ENCODE data around the gene NOL12.

The NOL12 gene

GRCh38 chr22:37675930-37676735 lies 10.0 kb upstream of the NOL12 start:
- Histone ChIP-seq H3K4me3 (ENCODE audit: low read length) (peak overlapping the region; percentile 63; the same call in 1 of the 2 replicates), H3K4me1 (ENCODE audit: insufficient read depth, low read length) (peaks cover 4% of the 10 kb centered on the region; the same call in 1 of the 2 replicates), H3K27ac (ENCODE audit: low read length) (no peak overlapping the region), H3K36me3 (ENCODE audit: insufficient read depth, low read depth, low read length) (no peaks in the 10 kb centered on the region), H3K27me3 (ENCODE audit: insufficient read depth, low read length) (peaks cover 18% of the 10 kb centered on the region; the same call in 1 of the 2 replicates), H3K9ac (ENCODE audit: low read depth, low read length) (peak overlapping the region; percentile 16; the same call in 1 of the 2 replicates), H3K9me3 (ENCODE audit: insufficient read depth, low read depth, low read length) (no peaks in the 10 kb centered on the region)

- peaks cover 18% of the 10 kb centered on the region; the same call in 1 of the 2 replicates for H3K27me3 ChIP-seq (ENCODE audit: insufficient read depth, low read length)
- no peak overlapping the region for H3K27ac ChIP-seq (ENCODE audit: low read length)
- peak overlapping the region; percentile 16; the same call in 1 of the 2 replicates for H3K9ac ChIP-seq (ENCODE audit: low read depth, low read length)
- no peaks in the 10 kb centered on the region for H3K36me3 ChIP-seq (ENCODE audit: insufficient read depth, low read depth, low read length)
- peak overlapping the region; percentile 63 for H3K4me3 ChIP-seq (ENCODE audit: low read length)
- peaks cover 4% of the 10 kb centered on the region; the same call in 1 of the 2 replicates for H3K4me1 ChIP-seq (ENCODE audit: insufficient read depth, low read length)
- H3K9me3 ChIP-seq (ENCODE audit: insufficient read depth, low read depth, low read length) = no peaks in the 10 kb centered on the region
Observed at GRCh38 chr22:37676736-37677492, 9.2 kb upstream of the NOL12 start.

GRCh38 chr22:37677493-37677974 lies 8.6 kb upstream of the NOL12 start:
- Histone ChIP-seq H3K36me3 (ENCODE audit: insufficient read depth, low read depth, low read length) (no peaks in the 10 kb centered on the region), H3K4me1 (ENCODE audit: insufficient read depth, low read length) (peaks cover 4% of the 10 kb centered on the region; the same call in 1 of the 2 replicates), H3K27me3 (ENCODE audit: insufficient read depth, low read length) (peaks cover 18% of the 10 kb centered on the region; the same call in 1 of the 2 replicates), H3K9me3 (ENCODE audit: insufficient read depth, low read depth, low read length) (no peaks in the 10 kb centered on the region), H3K27ac (ENCODE audit: low read length) (no peak overlapping the region), H3K9ac (ENCODE audit: low read depth, low read length) (no peak overlapping the region), H3K4me3 (ENCODE audit: low read length) (peak overlapping the region; percentile 63)

DNA sequence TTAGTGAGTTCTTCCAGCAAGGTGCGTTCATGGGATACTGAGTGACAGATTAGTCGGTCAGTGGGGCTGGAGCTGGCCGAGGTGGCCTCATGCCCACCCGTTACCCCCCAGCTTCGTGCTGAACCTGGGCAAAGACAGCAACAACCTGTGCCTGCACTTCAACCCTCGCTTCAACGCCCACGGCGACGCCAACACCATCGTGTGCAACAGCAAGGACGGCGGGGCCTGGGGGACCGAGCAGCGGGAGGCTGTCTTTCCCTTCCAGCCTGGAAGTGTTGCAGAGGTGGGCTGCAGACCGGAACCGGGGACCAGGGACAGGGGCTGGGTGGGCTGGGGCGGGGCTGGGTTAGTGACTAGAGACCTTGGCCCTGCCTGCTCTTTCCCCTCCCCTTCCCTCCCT lies 7.8 kb upstream of the NOL12 start:
- Histone ChIP-seq H3K4me3 (ENCODE audit: low read length) (no peak overlapping the region), H3K9ac (ENCODE audit: low read depth, low read length) (no peak overlapping the region), H3K27me3 (ENCODE audit: insufficient read depth, low read length) (peaks cover 18% of the 10 kb centered on the region; the same call in 1 of the 2 replicates), H3K27ac (ENCODE audit: low read length) (no peak overlapping the region), H3K4me1 (ENCODE audit: insufficient read depth, low read length) (peaks cover 4% of the 10 kb centered on the region; the same call in 1 of the 2 replicates), H3K9me3 (ENCODE audit: insufficient read depth, low read depth, low read length) (no peaks in the 10 kb centered on the region), H3K36me3 (ENCODE audit: insufficient read depth, low read depth, low read length) (no peaks in the 10 kb centered on the region)

- no peak overlapping the region for H3K4me3 ChIP-seq (ENCODE audit: low read length)
- no peak overlapping the region for H3K27ac ChIP-seq (ENCODE audit: low read length)
- peaks cover 4% of the 10 kb centered on the region; the same call in 1 of the 2 replicates for H3K4me1 ChIP-seq (ENCODE audit: insufficient read depth, low read length)
- H3K9ac ChIP-seq (ENCODE audit: low read depth, low read length) = no peak overlapping the region
- H3K27me3 ChIP-seq (ENCODE audit: insufficient read depth, low read length) = peaks cover 18% of the 10 kb centered on the region; the same call in 1 of the 2 replicates
- no peaks in the 10 kb centered on the region for H3K9me3 ChIP-seq (ENCODE audit: insufficient read depth, low read depth, low read length)
- no peaks in the 10 kb centered on the region for H3K36me3 ChIP-seq (ENCODE audit: insufficient read depth, low read depth, low read length)
Observed at GRCh38 chr22:37679670-37680069, 6.5 kb upstream of the NOL12 start.

DNA sequence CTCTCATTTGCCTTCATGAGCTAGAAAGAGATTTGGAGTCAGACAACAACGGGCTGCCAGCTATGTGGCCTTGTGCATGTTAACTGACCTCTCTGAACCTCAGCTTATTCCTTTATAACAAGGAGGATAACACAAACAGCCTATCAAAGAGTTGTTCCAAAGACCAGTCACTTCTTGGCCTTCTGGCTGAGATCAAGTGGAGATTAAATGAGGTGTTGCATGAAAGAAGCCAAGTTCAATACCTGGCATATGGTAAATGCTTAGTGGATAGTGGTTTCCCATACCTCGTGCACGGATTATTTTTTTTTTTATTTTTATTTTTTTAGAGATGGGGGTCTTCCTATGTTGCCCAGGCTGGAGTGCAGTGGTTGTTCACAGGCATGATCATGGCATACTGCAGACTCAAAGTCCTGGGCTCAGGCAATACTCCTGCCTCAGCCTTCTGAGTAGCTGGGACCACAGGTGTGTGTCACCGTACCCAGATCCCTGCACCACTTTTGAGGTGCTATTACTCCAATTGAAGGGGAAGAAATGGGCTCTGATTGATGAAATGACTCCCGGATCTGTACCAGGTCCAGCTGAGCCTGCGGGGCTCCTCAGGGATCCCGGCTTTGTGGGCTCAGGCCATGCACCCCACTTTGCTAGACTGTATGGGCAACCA lies 5.8 kb upstream of the NOL12 start:
- Histone ChIP-seq H3K9me3 (ENCODE audit: insufficient read depth, low read depth, low read length) (no peaks in the 10 kb centered on the region), H3K27ac (ENCODE audit: low read length) (no peak overlapping the region), H3K36me3 (ENCODE audit: insufficient read depth, low read depth, low read length) (no peaks in the 10 kb centered on the region), H3K4me1 (ENCODE audit: insufficient read depth, low read length) (peaks cover 4% of the 10 kb centered on the region; the same call in 1 of the 2 replicates), H3K4me3 (ENCODE audit: low read length) (no peak overlapping the region), H3K9ac (ENCODE audit: low read depth, low read length) (no peak overlapping the region), H3K27me3 (ENCODE audit: insufficient read depth, low read length) (peaks cover 15% of the 10 kb centered on the region; the same call in 1 of the 2 replicates)

DNA sequence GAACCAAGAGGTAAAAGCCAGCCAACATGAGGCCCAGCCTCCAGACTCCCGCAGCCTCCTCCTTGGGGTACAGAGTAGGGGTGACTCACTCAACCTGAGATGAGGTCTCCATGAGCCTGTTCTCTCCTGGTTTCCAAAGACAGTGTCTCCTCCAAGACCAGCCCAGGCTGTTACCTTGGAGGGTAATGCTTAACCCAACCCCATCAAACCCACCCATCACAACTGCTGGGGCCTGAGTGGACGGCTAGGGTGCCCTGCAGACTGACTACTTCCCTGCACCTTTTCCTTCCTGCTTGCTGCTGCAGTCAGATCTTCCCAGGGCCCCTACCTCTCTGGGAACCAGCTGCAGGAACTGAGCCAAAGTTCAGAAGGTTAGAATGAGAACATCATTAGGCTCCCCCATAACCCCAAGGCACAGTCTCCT lies 5.1 kb upstream of the NOL12 start:
- Histone ChIP-seq H3K4me1 (ENCODE audit: insufficient read depth, low read length) (peaks cover 4% of the 10 kb centered on the region; the same call in 1 of the 2 replicates), H3K27me3 (ENCODE audit: insufficient read depth, low read length) (peaks cover 8% of the 10 kb centered on the region; the same call in 1 of the 2 replicates), H3K27ac (ENCODE audit: low read length) (no peak overlapping the region), H3K4me3 (ENCODE audit: low read length) (no peak overlapping the region), H3K9me3 (ENCODE audit: insufficient read depth, low read depth, low read length) (no peaks in the 10 kb centered on the region), H3K9ac (ENCODE audit: low read depth, low read length) (no peak overlapping the region), H3K36me3 (ENCODE audit: insufficient read depth, low read depth, low read length) (no peaks in the 10 kb centered on the region)

DNA sequence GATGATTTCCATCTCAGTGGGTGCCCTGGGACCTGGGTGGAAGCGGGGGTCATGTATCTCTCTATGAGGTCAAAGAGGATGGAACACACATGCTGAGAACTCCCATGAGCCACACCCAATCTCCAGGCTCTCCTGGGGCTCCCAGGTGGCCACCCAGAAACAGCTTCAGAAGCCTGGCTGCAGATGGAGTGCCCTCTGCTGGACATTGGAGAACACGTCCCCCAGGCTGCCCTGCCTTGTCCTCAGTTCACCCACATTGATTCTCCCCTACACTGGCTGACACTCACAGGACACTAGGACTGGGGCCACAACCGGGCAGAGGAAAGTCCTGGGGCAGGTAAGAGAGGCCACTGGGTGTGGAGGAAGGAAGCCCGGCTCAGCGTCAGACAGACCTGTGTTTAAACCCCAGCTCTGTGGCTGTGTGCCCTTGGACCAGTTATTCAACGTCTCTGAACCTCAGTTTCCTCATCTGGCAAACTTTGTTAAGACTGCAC lies 4.5 kb upstream of the NOL12 start:
- H3K4me3 ChIP-seq (ENCODE audit: low read length) = no peak overlapping the region
- H3K9ac ChIP-seq (ENCODE audit: low read depth, low read length) = no peak overlapping the region
- peaks cover 2% of the 10 kb centered on the region; the same call in 1 of the 2 replicates for H3K27me3 ChIP-seq (ENCODE audit: insufficient read depth, low read length)
- H3K9me3 ChIP-seq (ENCODE audit: insufficient read depth, low read depth, low read length) = no peaks in the 10 kb centered on the region
- peaks cover under 1% of the 10 kb centered on the region; the same call in 1 of the 2 replicates for H3K4me1 ChIP-seq (ENCODE audit: insufficient read depth, low read length)
- no peak overlapping the region for H3K27ac ChIP-seq (ENCODE audit: low read length)
- no peaks in the 10 kb centered on the region for H3K36me3 ChIP-seq (ENCODE audit: insufficient read depth, low read depth, low read length)

- Histone ChIP-seq H3K4me1 (ENCODE audit: insufficient read depth, low read length) (no peaks in the 10 kb centered on the region), H3K9ac (ENCODE audit: low read depth, low read length) (no peak overlapping the region), H3K27me3 (ENCODE audit: insufficient read depth, low read length) (no peaks in the 10 kb centered on the region), H3K4me3 (ENCODE audit: low read length) (no peak overlapping the region), H3K27ac (ENCODE audit: low read length) (no peak overlapping the region), H3K9me3 (ENCODE audit: insufficient read depth, low read depth, low read length) (no peaks in the 10 kb centered on the region), H3K36me3 (ENCODE audit: insufficient read depth, low read depth, low read length) (peaks cover 17% of the 10 kb centered on the region)
Observed at GRCh38 chr22:37684803-37685615, 1.1 kb upstream of the NOL12 start.

GRCh38 chr22:37690407-37690806 lies 4.3 kb downstream of the NOL12 start:
- Histone ChIP-seq H3K4me3 (ENCODE audit: low read length) (no peak overlapping the region), H3K4me1 (ENCODE audit: insufficient read depth, low read length) (no peaks in the 10 kb centered on the region), H3K9ac (ENCODE audit: low read depth, low read length) (no peak overlapping the region), H3K9me3 (ENCODE audit: insufficient read depth, low read depth, low read length) (no peaks in the 10 kb centered on the region), H3K27me3 (ENCODE audit: insufficient read depth, low read length) (no peaks in the 10 kb centered on the region), H3K36me3 (ENCODE audit: insufficient read depth, low read depth, low read length) (peaks cover 50% of the 10 kb centered on the region), H3K27ac (ENCODE audit: low read length) (no peak overlapping the region)

Measured in iPS-20b (cell line).